ENCODE data around the gene DHPS. TPM values are rescaled to one million over a fixed set of nuclear protein-coding genes. Genes with fewer than 3 reads are reported as not detected.

Gene DHPS
- total RNA-seq, 1 donor from 2014 or later, result 78.3 TPM

GRCh38 chr19:12652219-12652618 is 29.5 kb downstream of the DHPS start:
- Histone ChIP-seq H3F3A (ENCODE audit: low read depth) (no peaks in the 10 kb centered on the region), H3K27ac (no peak overlapping the region), H3K36me3 (no peaks in the 10 kb centered on the region), H3K9ac (no peak overlapping the region), H3K9me3 (ENCODE audit: low read depth) (no peaks in the 10 kb centered on the region), H3K79me2 (ENCODE audit: low read depth) (no peaks in the 10 kb centered on the region), H2AFZ (replicated peaks) (no peak overlapping the region), H3K4me1 (no peaks in the 10 kb centered on the region), H4K20me1 (ENCODE audit: low read depth) (no peaks in the 10 kb centered on the region), H3K4me2 (no peak overlapping the region), H3K4me3 (no peak overlapping the region), H3K27me3 (no peaks in the 10 kb centered on the region)
- peaks cover 2% of the 10 kb centered on the region for H3K9me3 Mint-ChIP-seq
- H3K27ac Mint-ChIP-seq, result no peak overlapping the region
- H3K4me1 Mint-ChIP-seq, result no peaks in the 10 kb centered on the region
- no peak for DNase-seq (ENCODE audit: low spot score)
- TF ChIP-seq EZH2 (IDR thresholded peaks at IDR 0.05), result no peak
- no peak for TF ChIP-seq CTCF (IDR thresholded peaks at IDR 0.05)
- TF ChIP-seq EZH2phosphoT487 (IDR thresholded peaks at IDR 0.05), result no peak
- H3K36me3 Mint-ChIP-seq, result peaks cover 23% of the 10 kb centered on the region
- peaks cover 2% of the 10 kb centered on the region for H3K27me3 Mint-ChIP-seq (ENCODE audit: insufficient read depth, low read depth)
- no peak overlapping the region for H3K4me3 Mint-ChIP-seq

GRCh38 chr19:12649941-12650340 is 31.7 kb downstream of the DHPS start:
- H4K20me1 ChIP-seq (ENCODE audit: low read depth), result no peaks in the 10 kb centered on the region
- no peaks in the 10 kb centered on the region for H3K9me3 ChIP-seq (ENCODE audit: low read depth)
- no peak for DNase-seq (ENCODE audit: low spot score)
- Mint-ChIP-seq H3K36me3 (peaks cover 17% of the 10 kb centered on the region), H3K4me3 (no peak overlapping the region), H3K4me1 (no peaks in the 10 kb centered on the region), H3K9me3 (peaks cover 2% of the 10 kb centered on the region), H3K27me3 (ENCODE audit: insufficient read depth, low read depth) (no peaks in the 10 kb centered on the region), H3K27ac (no peak overlapping the region)
- H3K9ac ChIP-seq, result no peak overlapping the region
- no peaks in the 10 kb centered on the region for H3K79me2 ChIP-seq (ENCODE audit: low read depth)
- H3K4me2 ChIP-seq, result no peak overlapping the region
- no peaks in the 10 kb centered on the region for H3K4me1 ChIP-seq
- H3K36me3 ChIP-seq, result no peaks in the 10 kb centered on the region
- no peak overlapping the region for H2AFZ ChIP-seq (replicated peaks)
- TF ChIP-seq EZH2 (IDR thresholded peaks at IDR 0.05), result no peak
- no peak for TF ChIP-seq CTCF (IDR thresholded peaks at IDR 0.05)
- TF ChIP-seq EZH2phosphoT487 (IDR thresholded peaks at IDR 0.05), result no peak
- no peaks in the 10 kb centered on the region for H3F3A ChIP-seq (ENCODE audit: low read depth)
- H3K27me3 ChIP-seq, result no peaks in the 10 kb centered on the region
- no peak overlapping the region for H3K27ac ChIP-seq
- H3K4me3 ChIP-seq, result no peak overlapping the region

GRCh38 chr19:12648088-12648487 is 33.6 kb downstream of the DHPS start:
- Mint-ChIP-seq H3K4me1 (no peaks in the 10 kb centered on the region), H3K36me3 (peaks cover 17% of the 10 kb centered on the region), H3K4me3 (no peak overlapping the region), H3K27ac (no peak overlapping the region), H3K27me3 (ENCODE audit: insufficient read depth, low read depth) (no peaks in the 10 kb centered on the region), H3K9me3 (peaks cover 2% of the 10 kb centered on the region)
- H3K79me2 ChIP-seq (ENCODE audit: low read depth), result no peaks in the 10 kb centered on the region
- H3K36me3 ChIP-seq, result no peaks in the 10 kb centered on the region
- TF ChIP-seq EZH2phosphoT487 (IDR thresholded peaks at IDR 0.05) (no peak), CTCF (IDR thresholded peaks at IDR 0.05) (peak; percentile 13), EZH2 (IDR thresholded peaks at IDR 0.05) (no peak)
- no peak overlapping the region for H3K27ac ChIP-seq
- H2AFZ ChIP-seq (replicated peaks), result no peak overlapping the region
- DNase-seq (ENCODE audit: low spot score), result no peak
- no peak overlapping the region for H3K9ac ChIP-seq
- no peaks in the 10 kb centered on the region for H3K27me3 ChIP-seq
- H4K20me1 ChIP-seq (ENCODE audit: low read depth), result no peaks in the 10 kb centered on the region
- H3K9me3 ChIP-seq (ENCODE audit: low read depth), result no peaks in the 10 kb centered on the region
- H3K4me1 ChIP-seq, result no peaks in the 10 kb centered on the region
- no peak overlapping the region for H3K4me2 ChIP-seq
- H3K4me3 ChIP-seq, result no peak overlapping the region
- H3F3A ChIP-seq (ENCODE audit: low read depth), result no peaks in the 10 kb centered on the region
